ENCODE results near the gene FAM186B.

- TF ChIP-seq, protein P1, sequence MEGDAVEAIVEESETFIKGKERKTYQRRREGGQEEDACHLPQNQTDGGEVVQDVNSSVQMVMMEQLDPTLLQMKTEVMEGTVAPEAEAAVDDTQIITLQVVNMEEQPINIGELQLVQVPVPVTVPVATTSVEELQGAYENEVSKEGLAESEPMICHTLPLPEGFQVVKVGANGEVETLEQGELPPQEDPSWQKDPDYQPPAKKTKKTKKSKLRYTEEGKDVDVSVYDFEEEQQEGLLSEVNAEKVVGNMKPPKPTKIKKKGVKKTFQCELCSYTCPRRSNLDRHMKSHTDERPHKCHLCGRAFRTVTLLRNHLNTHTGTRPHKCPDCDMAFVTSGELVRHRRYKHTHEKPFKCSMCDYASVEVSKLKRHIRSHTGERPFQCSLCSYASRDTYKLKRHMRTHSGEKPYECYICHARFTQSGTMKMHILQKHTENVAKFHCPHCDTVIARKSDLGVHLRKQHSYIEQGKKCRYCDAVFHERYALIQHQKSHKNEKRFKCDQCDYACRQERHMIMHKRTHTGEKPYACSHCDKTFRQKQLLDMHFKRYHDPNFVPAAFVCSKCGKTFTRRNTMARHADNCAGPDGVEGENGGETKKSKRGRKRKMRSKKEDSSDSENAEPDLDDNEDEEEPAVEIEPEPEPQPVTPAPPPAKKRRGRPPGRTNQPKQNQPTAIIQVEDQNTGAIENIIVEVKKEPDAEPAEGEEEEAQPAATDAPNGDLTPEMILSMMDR (IDR thresholded peaks at IDR 0.05), result no peak
- TF ChIP-seq POLR2A (IDR thresholded peaks at IDR 0.05), result no peak
Measured at GRCh38 chr12:49552014-49552413, 53.4 kb downstream of the FAM186B start.
